H9 (cell line): ENCODE measurements around the gene ACSL6. TPM values are rescaled to one million over a fixed set of nuclear protein-coding genes. Genes with fewer than 3 reads are reported as not detected.

Experiments
- total RNA-seq: library from RNA; stranded (reverse); gene quantifications from 2 replicates; pipeline ENCODE4 v1.2.1, GENCODE V29; 2021

ACSL6 gene
- total RNA-seq, 1 experiment from 2014 or later, result 1.6 TPM

Other genes with a start within 250 kb of the ACSL6 start
- gene FNIP1, start 214.6 kb downstream of the ACSL6 start, total RNA-seq, result 13.4 TPM in 2 replicates
- gene MEIKIN, start 66.0 kb downstream of the ACSL6 start, total RNA-seq, result not detected in 2 replicates
- gene IL3, start 49.0 kb upstream of the ACSL6 start, total RNA-seq, result not detected in 2 replicates
- gene CSF2, start 62.1 kb upstream of the ACSL6 start, total RNA-seq, result not detected in 2 replicates
- gene P4HA2, start 216.2 kb upstream of the ACSL6 start, total RNA-seq, result 15.1 and 15.3 TPM in 2 replicates
- 7.6 and 12.2 TPM in 2 replicates for gene PDLIM4, start 246.0 kb upstream of the ACSL6 start, total RNA-seq